Activated naive CD8-positive, alpha-beta T cell treated with anti-CD3 and anti-CD28 coated beads, Interleukin-2, amount 10 ng/mL, durations not matched to agents 7 days and 5 days (primary cell): ENCODE data around the gene WWOX. TPM values are rescaled to one million over a fixed set of nuclear protein-coding genes. Genes with fewer than 3 reads are reported as not detected.

ENCODE experiments used
- ATAC-seq: fragments of 150-1000 bp; cut with Tn5 transposase; one replicate; pipeline ENCODE4 v1.10.0; 2021; ENCODE audit warnings: low read depth, moderate library complexity
- POLR2A ChIA-PET: fragments of 350-600 bp; sonication (Branson Sonifier 250); formaldehyde crosslinking; loops from one replicate; lab custom pipeline; 2021; ENCODE audit warnings: antibody characterized with exemption; lab: Charles Lee
- DNase-seq: peaks from one replicate; pipeline ENCODE4 v3.0.0; 2021
- H3K27ac Mint-ChIP-seq: one replicate; pipeline ENCODE4 v1.8.0; 2022; ENCODE audit warnings: mild to moderate bottlenecking, mixed read lengths
- H3K27me3 Mint-ChIP-seq: one replicate; pipeline ENCODE4 v1.8.0; 2022; ENCODE audit warnings: mild to moderate bottlenecking, moderate library complexity, mixed read lengths
- H3K36me3 Mint-ChIP-seq: one replicate; pipeline ENCODE4 v1.8.0; 2021; ENCODE audit warnings: mild to moderate bottlenecking, mixed read lengths
- H3K4me1 Mint-ChIP-seq: one replicate; pipeline ENCODE4 v1.8.0; 2021; ENCODE audit warnings: mixed read lengths
- H3K4me3 Mint-ChIP-seq: one replicate; pipeline ENCODE4 v1.8.0; 2022; ENCODE audit warnings: mild to moderate bottlenecking, moderate library complexity, mixed read lengths
- H3K9me3 Mint-ChIP-seq: one replicate; pipeline ENCODE4 v1.8.0; 2021; ENCODE audit warnings: mixed read lengths
- total RNA-seq, 2 experiments: library from RNA; stranded (reverse); gene quantifications; one replicate each; pipeline ENCODE4 v1.2.3, GENCODE V29; 2021

The WWOX gene
- total RNA-seq, 2 experiments from 2014 or later = 26.8 to 27.7 TPM

- Mint-ChIP-seq H3K4me1 (no peaks in the 10 kb centered on the region), H3K36me3 (no peaks in the 10 kb centered on the region), H3K4me3 (no peak overlapping the region), H3K27ac (no peak overlapping the region), H3K27me3 (no peaks in the 10 kb centered on the region), H3K9me3 (no peaks in the 10 kb centered on the region)
- POLR2A ChIA-PET = no interaction called here
- DNase-seq (no peak), ATAC-seq (no peak)
These were observed 249.4 kb downstream of the WWOX start for GRCh38 chr16:78348886-78349285.

- Mint-ChIP-seq H3K27me3 (no peaks in the 10 kb centered on the region), H3K36me3 (no peaks in the 10 kb centered on the region), H3K27ac (no peak overlapping the region), H3K9me3 (no peaks in the 10 kb centered on the region), H3K4me1 (no peaks in the 10 kb centered on the region), H3K4me3 (no peak overlapping the region)
- no peak for DNase-seq
- ATAC-seq = no peak
- POLR2A ChIA-PET = no interaction called here
These were observed 252.7 kb downstream of the WWOX start for GRCh38 chr16:78352184-78352583.

- no peaks in the 10 kb centered on the region for H3K9me3 Mint-ChIP-seq
- POLR2A ChIA-PET = no interaction called here
- ATAC-seq (no peak), DNase-seq (no peak)
- no peaks in the 10 kb centered on the region for H3K36me3 Mint-ChIP-seq
- H3K4me1 Mint-ChIP-seq = no peaks in the 10 kb centered on the region
- no peak overlapping the region for H3K27ac Mint-ChIP-seq
- H3K4me3 Mint-ChIP-seq = no peak overlapping the region
- no peaks in the 10 kb centered on the region for H3K27me3 Mint-ChIP-seq
These were observed 254.3 kb downstream of the WWOX start for GRCh38 chr16:78353640-78354275.

GRCh38 chr16:78362524-78363135 lies 263.2 kb downstream of the WWOX start:
- POLR2A ChIA-PET = no interaction called here
- Mint-ChIP-seq H3K4me3 (no peak overlapping the region), H3K4me1 (no peaks in the 10 kb centered on the region), H3K27me3 (no peaks in the 10 kb centered on the region), H3K36me3 (no peaks in the 10 kb centered on the region), H3K27ac (no peak overlapping the region), H3K9me3 (no peaks in the 10 kb centered on the region)
- DNase-seq (no peak), ATAC-seq (no peak)

GRCh38 chr16:78363843-78364555 lies 264.5 kb downstream of the WWOX start:
- no peak for ATAC-seq

GRCh38 chr16:78364556-78364880 lies 265.1 kb downstream of the WWOX start:
- Mint-ChIP-seq H3K27me3 (no peaks in the 10 kb centered on the region), H3K9me3 (no peaks in the 10 kb centered on the region), H3K36me3 (no peaks in the 10 kb centered on the region), H3K27ac (no peak overlapping the region), H3K4me1 (no peaks in the 10 kb centered on the region), H3K4me3 (no peak overlapping the region)
- DNase-seq = no peak
- ATAC-seq = no peak
- POLR2A ChIA-PET = no interaction called here

More at GRCh38 chr16:78363843-78364555, 264.5 kb downstream of the WWOX start:
- Mint-ChIP-seq H3K4me3 (no peak overlapping the region), H3K9me3 (no peaks in the 10 kb centered on the region), H3K4me1 (no peaks in the 10 kb centered on the region), H3K36me3 (no peaks in the 10 kb centered on the region), H3K27ac (no peak overlapping the region), H3K27me3 (no peaks in the 10 kb centered on the region)
- no peak for DNase-seq
- POLR2A ChIA-PET = no interaction called here

- POLR2A ChIA-PET = no interaction called here
- Mint-ChIP-seq H3K4me1 (no peaks in the 10 kb centered on the region), H3K27ac (no peak overlapping the region), H3K9me3 (no peaks in the 10 kb centered on the region), H3K4me3 (no peak overlapping the region), H3K36me3 (no peaks in the 10 kb centered on the region), H3K27me3 (no peaks in the 10 kb centered on the region)
- ATAC-seq = no peak
- DNase-seq = no peak
These were observed 265.9 kb downstream of the WWOX start for GRCh38 chr16:78365366-78365765.

- H3K9me3 Mint-ChIP-seq = peaks cover 2% of the 10 kb centered on the region
- no peaks in the 10 kb centered on the region for H3K36me3 Mint-ChIP-seq
- no peaks in the 10 kb centered on the region for H3K4me1 Mint-ChIP-seq
- no peak overlapping the region for H3K27ac Mint-ChIP-seq
- ATAC-seq = no peak
- H3K27me3 Mint-ChIP-seq = no peaks in the 10 kb centered on the region
- no peak for DNase-seq
- no peak overlapping the region for H3K4me3 Mint-ChIP-seq
- POLR2A ChIA-PET = no interaction called here
These were observed 269.0 kb downstream of the WWOX start for GRCh38 chr16:78368121-78369102.

- POLR2A ChIA-PET = no interaction called here
- H3K27me3 Mint-ChIP-seq = no peaks in the 10 kb centered on the region
- ATAC-seq (no peak), DNase-seq (no peak)
- peaks cover 4% of the 10 kb centered on the region for H3K9me3 Mint-ChIP-seq
- H3K36me3 Mint-ChIP-seq = no peaks in the 10 kb centered on the region
- no peaks in the 10 kb centered on the region for H3K4me1 Mint-ChIP-seq
- no peak overlapping the region for H3K27ac Mint-ChIP-seq
- H3K4me3 Mint-ChIP-seq = no peak overlapping the region
These were observed 272.8 kb downstream of the WWOX start for GRCh38 chr16:78372277-78372676.

- no peaks in the 10 kb centered on the region for H3K4me1 Mint-ChIP-seq
- no peaks in the 10 kb centered on the region for H3K27me3 Mint-ChIP-seq
- POLR2A ChIA-PET = no interaction called here
These were observed 275.7 kb downstream of the WWOX start for GRCh38 chr16:78375055-78375679.

GRCh38 chr16:78376452-78376851 lies 277.0 kb downstream of the WWOX start:
- POLR2A ChIA-PET = no interaction called here
- DNase-seq (no peak), ATAC-seq (no peak)
- no peak overlapping the region for H3K4me3 Mint-ChIP-seq
- no peaks in the 10 kb centered on the region for H3K27me3 Mint-ChIP-seq
- H3K4me1 Mint-ChIP-seq = no peaks in the 10 kb centered on the region
- no peaks in the 10 kb centered on the region for H3K36me3 Mint-ChIP-seq
- no peak overlapping the region for H3K27ac Mint-ChIP-seq
- peaks cover 2% of the 10 kb centered on the region for H3K9me3 Mint-ChIP-seq

More at GRCh38 chr16:78375055-78375679, 275.7 kb downstream of the WWOX start:
- no peak overlapping the region for H3K27ac Mint-ChIP-seq
- peaks cover 4% of the 10 kb centered on the region for H3K9me3 Mint-ChIP-seq
- H3K4me3 Mint-ChIP-seq = no peak overlapping the region
- H3K36me3 Mint-ChIP-seq = no peaks in the 10 kb centered on the region
- no peak for DNase-seq
- no peak for ATAC-seq

GRCh38 chr16:78377312-78377711 lies 277.9 kb downstream of the WWOX start:
- no peaks in the 10 kb centered on the region for H3K4me1 Mint-ChIP-seq
- no peaks in the 10 kb centered on the region for H3K36me3 Mint-ChIP-seq
- no peak for DNase-seq
- no peak for ATAC-seq
- H3K27ac Mint-ChIP-seq = no peak overlapping the region
- POLR2A ChIA-PET = no interaction called here
- H3K27me3 Mint-ChIP-seq = no peaks in the 10 kb centered on the region
- no peak overlapping the region for H3K4me3 Mint-ChIP-seq
- peaks cover 3% of the 10 kb centered on the region for H3K9me3 Mint-ChIP-seq

- ATAC-seq = no peak
- POLR2A ChIA-PET = no interaction called here
- Mint-ChIP-seq H3K27ac (no peak overlapping the region), H3K9me3 (peaks cover 1% of the 10 kb centered on the region), H3K36me3 (no peaks in the 10 kb centered on the region), H3K4me1 (no peaks in the 10 kb centered on the region), H3K4me3 (no peak overlapping the region), H3K27me3 (no peaks in the 10 kb centered on the region)
- no peak for DNase-seq
These were observed 281.6 kb downstream of the WWOX start for GRCh38 chr16:78381060-78381459.
